HepG2 (cell line): Measurements from ENCODE around the gene TRMT1. TPM values are rescaled to one million over a fixed set of nuclear protein-coding genes. Genes with fewer than 3 reads are reported as not detected.

Experiments used
- CAMTA2 ChIP-seq: sonication (generic); formaldehyde crosslinking; IDR thresholded peaks from 2 replicates; pipeline ENCODE4 v1.4.0; 2020; ENCODE audit warnings: mild to moderate bottlenecking, missing genetic modification reagents, borderline replicate concordance
- CEBPG ChIP-seq: IDR thresholded peaks from 2 replicates; pipeline ENCODE4 v1.6.1; 2016
- FIP1L1 ChIP-seq: fragments of 200-400 bp; formaldehyde crosslinking; IDR thresholded peaks from 2 replicates; pipeline ENCODE4 v1.6.1; 2018; ENCODE audit warnings: low read depth, mild to moderate bottlenecking, low read length, moderate library complexity, borderline replicate concordance; ENCODE audit not compliant: insufficient read depth
- FOXA3 ChIP-seq: IDR thresholded peaks from 2 replicates; pipeline ENCODE4 v1.6.1; 2016; ENCODE audit warnings: missing genetic modification reagents, missing compliant biosample characterization
- MAX ChIP-seq: IDR thresholded peaks from 2 replicates; pipeline ENCODE4 v1.6.1; 2012; ENCODE audit warnings: inconsistent platforms
- NR2F6 ChIP-seq, 2 experiments: IDR thresholded peaks; 2 replicates each; pipeline ENCODE4 v1.6.1; 2016; ENCODE audit warnings: antibody characterized with exemption in 1 of 2, mild to moderate bottlenecking in 1 of 2
- SOX13 ChIP-seq, 3 experiments: fragments of 450-650 bp in 1 of 3; sonication (generic) in 1 of 3; formaldehyde crosslinking in 1 of 3; IDR thresholded peaks in 2 of 3; conservative IDR thresholded peaks in 1 of 3; 2 replicates each; pipeline versions ENCODE4 v1.5.0 to v1.6.1; 2016 to 2020; ENCODE audit warnings: antibody characterized with exemption in 1 of 3, mild to moderate bottlenecking in 1 of 3, missing compliant biosample characterization in 1 of 3, missing genetic modification reagents in 1 of 3, moderate library complexity in 1 of 3
- STAG1 ChIP-seq: sonication (generic); formaldehyde crosslinking; IDR thresholded peaks from 2 replicates; pipeline ENCODE4 v1.4.0; 2020; ENCODE audit warnings: missing genetic modification reagents
- TFDP1 ChIP-seq: IDR thresholded peaks from 2 replicates; pipeline ENCODE4 v1.6.1; 2016; ENCODE audit warnings: missing compliant biosample characterization, missing genetic modification reagents, borderline replicate concordance
- THRA ChIP-seq: sonication (generic); formaldehyde crosslinking; IDR thresholded peaks from 2 replicates; pipeline ENCODE4 v1.4.0; 2020; ENCODE audit warnings: missing genetic modification reagents, borderline replicate concordance
- ZBTB10 ChIP-seq: sonication (generic); formaldehyde crosslinking; IDR thresholded peaks from 2 replicates; pipeline ENCODE4 v1.4.0; 2020; ENCODE audit warnings: missing genetic modification reagents, borderline replicate concordance
- ZBTB38 ChIP-seq: sonication (generic); formaldehyde crosslinking; IDR thresholded peaks from 2 replicates; pipeline ENCODE4 v1.5.1; 2020; ENCODE audit warnings: mild to moderate bottlenecking, missing genetic modification reagents
- ZBTB44 ChIP-seq: sonication (generic); formaldehyde crosslinking; IDR thresholded peaks from 2 replicates; pipeline ENCODE4 v1.4.0; 2020; ENCODE audit warnings: missing genetic modification reagents
- ZNF317 ChIP-seq: sonication (generic); formaldehyde crosslinking; IDR thresholded peaks from 2 replicates; pipeline ENCODE4 v1.5.0; 2020; ENCODE audit warnings: mild to moderate bottlenecking, missing genetic modification reagents
- ZNF333 ChIP-seq: sonication (generic); formaldehyde crosslinking; IDR thresholded peaks from 2 replicates; pipeline ENCODE4 v1.4.0; 2020; ENCODE audit warnings: mild to moderate bottlenecking, missing genetic modification reagents, borderline replicate concordance
- ZNF446 ChIP-seq: sonication (generic); formaldehyde crosslinking; IDR thresholded peaks from 2 replicates; pipeline ENCODE4 v1.5.0; 2020; ENCODE audit warnings: mild to moderate bottlenecking, missing genetic modification reagents
- ZNF501 ChIP-seq: sonication (generic); formaldehyde crosslinking; IDR thresholded peaks from 2 replicates; pipeline ENCODE4 v1.5.1; 2020; ENCODE audit warnings: mild to moderate bottlenecking, moderate library complexity, missing genetic modification reagents
- ZNF605 ChIP-seq: sonication (generic); formaldehyde crosslinking; IDR thresholded peaks from 2 replicates; pipeline ENCODE4 v1.8.0; 2022; ENCODE audit warnings: mild to moderate bottlenecking, missing genetic modification reagents
- ZNF614 ChIP-seq: IDR thresholded peaks from 2 replicates; pipeline ENCODE4 v1.6.1; 2018; ENCODE audit warnings: missing biosample characterization, missing genetic modification reagents, inconsistent platforms, borderline replicate concordance
- ZNF746 ChIP-seq: sonication (generic); formaldehyde crosslinking; IDR thresholded peaks from 2 replicates; pipeline ENCODE4 v1.8.0; 2022; ENCODE audit warnings: mild to moderate bottlenecking, missing genetic modification reagents
- polyA plus RNA-seq, 8 experiments: library from polyadenylated mRNA; depleted of rRNA in 3 of 8; stranded (reverse) in 7 of 8; unstranded in 1 of 8; fragments of >200 nt; fragmentation: Illumina TruSeq in 4 of 8; extraction: Trizol in 4 of 8; gene quantifications; 2 replicates each; pipeline versions ENCODE4 v1.2.1 to v1.2.3, GENCODE V29; 2011 to 2016; ENCODE audit warnings: low read depth in 4 of 8, missing spikeins in 1 of 8, mixed read lengths in 1 of 8; ENCODE audit not compliant: insufficient read depth in 1 of 8
- total RNA-seq, 5 experiments: library from RNA; depleted of rRNA; stranded (reverse); fragments of >200 nt; fragmentation: Illumina TruSeq; extraction: Trizol; gene quantifications; 2 replicates each; pipeline ENCODE4 v1.2.3, GENCODE V29; 2016; ENCODE audit warnings: low read depth in 1 of 5

The TRMT1 gene
- total and polyA plus RNA-seq, 2 of the 13 experiments (the other 11 are each of a cell fraction or from before 2014, with no cell fraction given): 35.5 to 44.1 TPM

- TF ChIP-seq ZNF614 (CRISPR knock-in tag) (peak; percentile 66; the same call in 1 of the 2 replicates), ZNF317 (CRISPR knock-in tag) (0 out of 2 replicates have a peak, but pooled peaks have one; percentile 41), SOX13 (IDR thresholded peaks at IDR 0.05) (no peak), SOX13 (CRISPR knock-in tag; conservative IDR thresholded peaks at IDR 0.05 in 1 of 2, IDR thresholded peaks at IDR 0.05 in 1 of 2) (0 out of 4 replicates have a peak, but pooled peaks of 1 of the 2 experiments have one; percentile 52), THRA (peak; percentile 75; the same call in 1 of the 2 replicates), ZBTB38 (CRISPR knock-in tag) (peak; percentile 86; the same call in 1 of the 2 replicates), ZBTB44 (CRISPR knock-in tag) (no peak), FOXA3 (no peak), ZNF446 (CRISPR knock-in tag) (peak; percentile 46; the same call in 1 of the 2 replicates), ZNF746 (CRISPR knock-in tag) (peak; percentile 3; the same call in 1 of the 2 replicates), ZBTB10 (CRISPR knock-in tag) (peak; percentile 38; the same call in 1 of the 2 replicates), MAX (peak; percentile 35; the same call in 1 of the 2 replicates), ZNF333 (no peak), CEBPG (CRISPR knock-in tag) (peak; percentile 15; the same call in 1 of the 2 replicates), ZNF605 (CRISPR knock-in tag) (no peak), TFDP1 (no peak), ZNF501 (CRISPR knock-in tag) (peak; percentile 56; the same call in 1 of the 2 replicates), STAG1 (peak; percentile 98), NR2F6 (IDR thresholded peaks at IDR 0.05) (no peak), NR2F6 (CRISPR knock-in tag; IDR thresholded peaks at IDR 0.05) (peak; percentile 40; the same call in 1 of the 2 replicates), FIP1L1 (no peak), CAMTA2 (CRISPR knock-in tag) (0 out of 2 replicates have a peak, but pooled peaks have one; percentile 17)
Measured at GRCh38 chr19:13060964-13061927, 55.3 kb downstream of the TRMT1 start (continued).
